Fibroblast of lung (primary cell): ENCODE measurements around the gene CD302.

Experiments
- EZH2 ChIP-seq: IDR thresholded peaks from 2 replicates; pipeline ENCODE4 v1.5.1; 2012; ENCODE audit warnings: low read length, control low read depth, mild to moderate bottlenecking; ENCODE audit errors: missing control alignments
- TF ChIP-seq, protein P1 (sequence below), 2 donors: IDR thresholded peaks in 1 of 2; conservative IDR thresholded peaks in 1 of 2; 1 replicate in 1 of 2; 2 replicates in 1 of 2; pipeline ENCODE4 v1.5.1; 2011 to 2012; ENCODE audit warnings: low read length in 2 of 2, control low read depth in 1 of 2, inconsistent platforms in 1 of 2, low read depth in 1 of 2, mild to moderate bottlenecking in 1 of 2

DNA sequence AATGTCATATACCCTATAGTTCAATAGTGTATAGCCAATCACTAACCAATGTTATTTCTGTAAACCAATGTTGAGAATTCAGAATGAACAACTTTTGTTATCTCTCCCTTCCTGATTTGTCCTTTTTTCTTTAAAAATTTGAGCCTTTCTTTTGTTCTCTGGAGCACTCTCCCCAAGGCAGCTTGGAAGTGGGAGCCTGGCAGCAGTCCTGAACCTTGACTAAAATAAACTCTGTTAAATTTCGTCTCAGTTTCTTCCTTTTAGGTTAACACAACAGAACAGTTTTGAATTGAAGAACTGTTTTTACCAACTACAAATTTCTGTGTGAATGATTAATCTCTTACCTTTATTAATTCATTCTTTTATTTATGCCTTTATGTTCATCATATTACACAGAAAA lies 35.9 kb downstream of the CD302 start:
- TF ChIP-seq, protein P1, sequence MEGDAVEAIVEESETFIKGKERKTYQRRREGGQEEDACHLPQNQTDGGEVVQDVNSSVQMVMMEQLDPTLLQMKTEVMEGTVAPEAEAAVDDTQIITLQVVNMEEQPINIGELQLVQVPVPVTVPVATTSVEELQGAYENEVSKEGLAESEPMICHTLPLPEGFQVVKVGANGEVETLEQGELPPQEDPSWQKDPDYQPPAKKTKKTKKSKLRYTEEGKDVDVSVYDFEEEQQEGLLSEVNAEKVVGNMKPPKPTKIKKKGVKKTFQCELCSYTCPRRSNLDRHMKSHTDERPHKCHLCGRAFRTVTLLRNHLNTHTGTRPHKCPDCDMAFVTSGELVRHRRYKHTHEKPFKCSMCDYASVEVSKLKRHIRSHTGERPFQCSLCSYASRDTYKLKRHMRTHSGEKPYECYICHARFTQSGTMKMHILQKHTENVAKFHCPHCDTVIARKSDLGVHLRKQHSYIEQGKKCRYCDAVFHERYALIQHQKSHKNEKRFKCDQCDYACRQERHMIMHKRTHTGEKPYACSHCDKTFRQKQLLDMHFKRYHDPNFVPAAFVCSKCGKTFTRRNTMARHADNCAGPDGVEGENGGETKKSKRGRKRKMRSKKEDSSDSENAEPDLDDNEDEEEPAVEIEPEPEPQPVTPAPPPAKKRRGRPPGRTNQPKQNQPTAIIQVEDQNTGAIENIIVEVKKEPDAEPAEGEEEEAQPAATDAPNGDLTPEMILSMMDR (conservative IDR thresholded peaks at IDR 0.05 in 1 of 2, IDR thresholded peaks at IDR 0.05 in 1 of 2; ENCODE audit: low read depth in 1 of 2, low read length in 2 of 2): no peak
- TF ChIP-seq EZH2: no peak
